Hematopoietic multipotent progenitor cell treated with erythropoietin and hydrocortisone succinate and interleukin-3 and kit ligand, for 17 days (in vitro differentiated cells): ENCODE results near the gene DIAPH3.

ENCODE experiments used
- DNase-seq: peaks from one replicate; pipeline ENCODE4 v3.0.0-alpha.2; 2015; ENCODE audit warnings: low spot score

Gene DIAPH3

DNA sequence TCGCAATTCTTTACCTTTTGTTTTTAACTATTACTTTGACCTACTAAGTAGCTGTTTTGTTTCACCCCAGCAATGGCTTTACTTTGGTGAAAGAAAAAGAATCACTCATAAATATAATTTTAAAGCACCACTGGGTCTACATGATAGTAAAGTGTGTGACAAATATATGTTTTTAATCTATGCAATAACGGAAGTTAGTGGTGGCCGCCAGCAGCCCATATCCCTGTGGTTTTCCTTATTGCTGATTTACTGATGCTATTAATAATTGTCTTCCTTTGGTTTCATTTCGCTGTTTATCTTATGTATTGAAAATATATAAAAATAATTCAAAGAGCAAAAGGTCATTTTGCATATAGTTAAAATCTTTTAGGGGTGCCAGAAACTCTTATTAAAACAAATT is 491.3 kb downstream of the DIAPH3 start:
- no peak for DNase-seq

DNA sequence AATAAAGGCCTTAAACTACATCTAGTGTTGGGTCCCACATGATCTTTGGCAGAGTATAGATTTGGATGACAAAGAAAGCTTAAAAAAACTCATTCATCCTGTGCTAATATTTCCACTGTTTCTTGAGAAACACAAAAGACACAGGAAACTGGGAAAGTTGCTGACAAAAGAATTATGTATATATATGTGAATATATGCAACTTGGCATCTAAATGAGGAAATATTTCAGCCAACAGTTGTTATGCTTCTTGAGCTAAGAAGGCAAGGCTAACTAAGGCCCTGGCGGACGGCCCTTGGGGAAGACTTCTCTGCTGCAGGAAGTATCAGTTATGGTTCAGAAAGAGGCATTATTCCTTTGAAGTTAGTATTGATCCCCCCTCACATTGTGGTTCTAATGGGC is 491.8 kb downstream of the DIAPH3 start:
- no peak for DNase-seq

- DNase-seq = no peak
Measured at GRCh38 chr13:59666504-59666903, 497.2 kb downstream of the DIAPH3 start.

GRCh38 chr13:59665732-59666131 is 498.0 kb downstream of the DIAPH3 start:
- DNase-seq = no peak

GRCh38 chr13:59665184-59665583 is 498.5 kb downstream of the DIAPH3 start:
- no peak for DNase-seq

DNA sequence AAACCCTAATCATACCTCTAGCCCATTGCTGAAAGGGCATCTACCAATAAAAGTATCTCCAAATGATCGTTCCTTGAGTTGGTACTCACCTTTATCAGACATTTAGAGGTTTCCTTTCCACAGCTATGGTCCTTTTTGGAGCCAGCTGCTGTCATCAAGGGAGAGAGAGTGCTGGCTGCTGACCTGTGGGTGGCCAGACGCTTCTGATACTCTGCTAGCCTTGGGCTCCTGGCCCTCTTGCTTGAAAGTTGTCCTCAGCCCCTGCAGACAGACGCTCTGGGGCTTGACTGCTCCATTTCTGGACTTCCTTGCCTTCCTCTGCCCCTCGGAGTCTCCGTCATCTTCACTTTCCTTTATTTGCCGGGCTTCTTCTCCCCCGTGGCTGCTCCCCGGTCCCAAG is 499.1 kb downstream of the DIAPH3 start:
- no peak for DNase-seq

DNA sequence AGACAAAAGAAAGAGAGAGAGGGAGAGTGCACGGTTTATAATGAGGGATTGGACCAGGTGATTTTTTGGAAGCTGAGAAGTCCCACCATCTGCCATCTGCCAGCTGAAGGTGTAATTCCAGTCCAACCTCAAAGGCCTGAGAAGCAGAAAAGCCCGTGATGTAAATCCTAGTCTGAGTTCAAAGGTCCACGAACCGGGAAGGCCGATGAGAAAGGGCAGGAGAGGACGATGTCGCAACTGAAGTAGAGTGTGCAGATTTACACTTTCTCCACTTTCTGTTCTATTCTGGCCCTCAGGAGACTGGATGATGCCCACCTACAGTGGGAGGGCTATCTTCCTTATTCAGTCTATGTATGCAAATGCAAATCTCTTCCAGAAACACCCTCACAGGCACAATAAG is 500.0 kb downstream of the DIAPH3 start:
- no peak for DNase-seq

GRCh38 chr13:59660582-59660981 is 503.1 kb downstream of the DIAPH3 start:
- DNase-seq = no peak

DNA sequence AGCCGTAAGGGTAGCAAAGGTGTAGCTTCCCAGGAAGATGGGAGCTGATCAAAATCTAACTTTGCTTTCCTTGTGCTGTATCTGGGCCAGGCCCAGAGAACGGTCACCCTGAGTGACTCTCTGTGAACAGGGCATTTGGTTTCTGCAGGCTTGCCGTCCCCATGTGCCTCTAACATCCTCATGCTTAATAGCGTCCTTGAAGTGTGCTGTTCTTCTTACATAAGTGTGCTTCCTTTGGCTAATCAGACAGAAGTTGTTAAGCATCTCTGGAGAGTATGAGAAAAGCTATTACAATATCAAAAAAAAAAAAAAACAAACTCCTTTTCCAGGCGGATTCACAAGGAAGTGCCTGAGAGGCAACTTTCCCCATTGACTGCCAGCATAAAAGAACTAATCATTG is 503.7 kb downstream of the DIAPH3 start:
- DNase-seq = no peak

GRCh38 chr13:59658738-59659330 is 504.9 kb downstream of the DIAPH3 start:
- no peak for DNase-seq

DNA sequence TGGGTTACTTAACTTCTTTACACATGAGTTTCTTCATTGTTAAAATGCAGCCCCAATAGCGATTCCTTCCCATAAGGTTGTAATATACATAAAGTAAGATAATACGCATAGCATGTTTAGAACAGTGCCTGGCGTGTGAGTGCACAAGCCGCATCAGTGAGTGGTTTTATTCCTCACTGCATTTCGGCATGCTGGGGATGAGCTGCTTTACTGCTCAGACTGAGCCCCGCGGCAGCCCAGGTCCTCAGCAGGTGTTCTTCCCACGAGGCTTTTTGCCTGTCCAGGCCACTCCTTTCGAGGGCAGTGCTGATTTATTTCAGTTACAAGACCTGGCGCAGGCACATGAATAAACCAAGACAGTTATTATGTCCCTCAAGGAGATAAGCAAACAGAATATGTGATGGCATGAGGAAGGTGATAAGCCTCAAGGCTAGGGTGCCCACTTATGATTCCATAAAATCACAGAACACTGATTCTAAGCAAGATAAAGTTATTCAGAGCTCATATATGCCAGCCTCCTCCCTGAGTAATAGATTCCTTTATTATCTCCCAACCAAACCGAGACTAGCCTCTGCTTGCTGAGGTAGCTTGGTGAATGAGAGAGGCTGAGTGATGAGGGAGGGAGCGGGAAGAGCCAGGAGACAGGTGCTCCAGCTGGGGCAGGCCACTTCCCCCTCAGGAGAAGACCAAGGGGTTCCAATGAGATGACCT is 505.5 kb downstream of the DIAPH3 start:
- DNase-seq = no peak

DNA sequence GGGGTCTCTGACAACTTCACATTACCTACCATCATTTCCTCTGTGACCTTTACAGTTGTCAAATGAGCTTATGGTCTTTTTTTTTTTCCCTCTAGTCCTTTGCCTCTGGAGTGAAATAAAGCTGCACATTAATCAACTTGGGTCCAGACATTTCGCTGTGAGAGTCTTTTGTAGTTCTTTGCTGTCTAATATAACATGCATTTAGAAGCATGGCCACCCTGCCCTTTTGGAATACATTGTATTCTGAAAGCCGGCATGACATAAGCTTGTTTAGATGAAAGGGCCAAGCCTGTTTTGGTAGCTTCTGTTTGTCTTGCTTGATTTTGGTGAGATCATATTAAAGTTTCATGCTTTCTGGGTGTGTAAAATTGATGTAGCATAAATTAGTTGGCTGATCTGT is 509.8 kb downstream of the DIAPH3 start:
- no peak for DNase-seq

DNA sequence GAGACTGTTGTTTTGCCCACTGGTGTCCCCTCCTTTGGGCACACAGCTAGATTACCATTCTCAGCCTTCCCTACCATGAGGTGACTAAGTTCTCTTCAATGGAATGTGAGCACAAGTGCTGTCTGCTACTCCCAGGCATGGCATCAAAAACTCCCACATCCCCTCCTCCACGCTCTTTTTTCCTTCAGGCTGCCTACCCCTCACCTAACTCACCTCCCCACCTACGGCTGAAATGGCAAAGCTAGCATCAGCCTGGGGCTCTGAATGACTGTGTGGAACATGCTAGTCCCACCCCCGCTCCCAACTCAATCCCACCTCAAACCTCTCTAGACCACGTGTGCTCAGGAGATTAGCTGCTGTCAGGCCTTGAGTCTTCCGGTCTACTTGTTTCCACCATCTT is 512.2 kb downstream of the DIAPH3 start:
- no peak for DNase-seq

GRCh38 chr13:59643906-59644626 is 519.7 kb downstream of the DIAPH3 start:
- DNase-seq = no peak

DNA sequence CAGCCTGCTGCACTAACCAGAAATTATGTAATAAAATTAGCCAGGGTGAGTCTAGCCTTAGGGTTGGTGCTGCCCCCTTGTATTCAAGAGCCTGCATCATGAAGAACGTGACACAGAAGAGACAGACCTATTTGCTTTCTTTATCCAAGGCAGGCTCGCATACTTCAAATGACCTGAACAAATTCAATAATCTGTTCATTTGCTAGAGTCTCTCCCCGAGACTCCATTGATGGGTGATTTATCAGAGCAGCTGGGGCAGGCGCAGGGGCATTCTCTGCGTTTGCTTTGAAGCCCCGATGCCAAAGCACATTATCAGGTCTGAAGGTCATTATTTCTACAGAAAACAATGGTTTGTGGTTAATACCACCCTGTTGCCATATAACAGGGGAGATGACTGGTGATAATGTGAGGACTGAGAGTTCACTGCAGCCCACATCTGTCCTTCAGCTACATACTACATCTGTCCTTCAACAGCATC is 520.3 kb downstream of the DIAPH3 start:
- DNase-seq = no peak

DNA sequence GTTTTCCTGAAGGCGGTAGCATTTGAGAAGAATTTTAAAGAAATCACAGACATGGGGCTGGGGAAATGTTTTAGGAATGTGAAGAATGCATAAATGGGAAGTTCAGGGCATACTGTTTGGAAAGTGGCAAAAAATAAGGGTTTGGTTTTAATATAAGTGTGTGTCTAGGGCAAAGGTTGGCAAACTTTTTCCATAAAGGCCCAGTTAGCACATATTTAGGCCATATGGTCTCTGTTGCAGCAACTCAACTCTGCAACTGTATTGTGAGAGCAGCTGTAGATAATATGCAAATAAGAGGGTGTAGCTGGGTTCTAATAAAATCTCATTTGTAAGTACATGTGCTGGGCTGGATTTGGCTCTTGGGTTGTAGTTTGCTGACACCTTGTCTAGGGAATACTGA is 521.9 kb downstream of the DIAPH3 start:
- DNase-seq = no peak

GRCh38 chr13:59641261-59641660 is 522.5 kb downstream of the DIAPH3 start:
- DNase-seq = no peak

DNA sequence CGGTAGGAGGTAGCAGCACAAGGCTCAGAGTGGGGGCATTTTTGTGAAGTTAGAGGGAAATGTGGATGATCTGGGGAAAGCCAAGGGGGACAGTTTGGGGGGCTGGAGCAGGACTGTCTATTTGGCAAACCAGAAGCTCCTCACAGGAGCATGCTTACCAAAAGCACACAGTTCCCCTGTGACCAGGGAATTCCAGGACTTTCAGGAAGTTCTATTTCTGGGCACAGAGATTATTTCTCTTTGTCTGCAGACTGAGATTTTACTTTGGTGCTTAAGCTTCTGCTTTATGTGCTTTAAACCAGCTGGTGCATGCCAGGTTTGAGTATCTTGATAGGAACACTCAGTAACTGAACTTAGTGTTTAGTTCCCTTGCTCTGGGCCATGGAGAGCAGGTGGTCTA is 525.3 kb downstream of the DIAPH3 start:
- DNase-seq = no peak

- no peak for DNase-seq
Measured at GRCh38 chr13:59635589-59635988, 528.1 kb downstream of the DIAPH3 start.

GRCh38 chr13:59633290-59633689 is 530.4 kb downstream of the DIAPH3 start:
- DNase-seq = no peak

DNA sequence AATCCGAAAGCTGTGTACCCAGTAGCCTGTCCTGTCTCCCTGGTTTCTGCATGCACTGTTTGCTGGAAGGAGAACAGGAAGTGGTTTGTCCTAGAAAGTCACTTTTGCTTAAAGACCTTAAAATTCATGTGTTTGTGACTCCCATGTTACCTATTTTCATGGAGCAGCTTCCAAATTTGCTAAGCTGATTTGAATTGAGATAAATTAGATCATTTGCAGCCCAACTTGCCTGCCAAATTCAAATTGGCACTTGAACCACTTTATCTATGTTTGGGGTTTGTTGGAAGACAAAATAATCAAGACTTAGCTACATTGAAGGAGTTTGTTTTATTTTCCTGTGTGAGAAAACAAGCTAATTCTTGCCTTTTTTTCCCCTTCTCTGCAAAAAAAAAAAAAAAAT is 532.5 kb downstream of the DIAPH3 start:
- no peak for DNase-seq

- no peak for DNase-seq
Measured at GRCh38 chr13:59625111-59625510, 538.6 kb downstream of the DIAPH3 start.

GRCh38 chr13:59623206-59623915 is 540.4 kb downstream of the DIAPH3 start:
- no peak for DNase-seq
